GM10248 (cell line): ENCODE data around the gene GLP2R.

ENCODE experiments used
- CTCF ChIA-PET: fragments of 300-600 bp; sonication (Branson Sonifier 250); formaldehyde crosslinking; extraction: SDS; loops from one replicate; lab custom pipeline; 2021; ENCODE audit warnings: antibody characterized with exemption; lab: Yijun Ruan, JAX
- POLR2A ChIA-PET: fragments of 350-650 bp; sonication (Branson Sonifier 250); formaldehyde crosslinking; extraction: SDS; loops from one replicate; lab custom pipeline; 2020; ENCODE audit warnings: antibody characterized with exemption; lab: Yijun Ruan, JAX
- DNase-seq: peaks from one replicate; pipeline ENCODE4 v3.0.0; 2012; ENCODE audit errors: extremely low spot score
- CTCF ChIP-seq: IDR thresholded peaks from 2 replicates; pipeline ENCODE4 v1.5.1; 2012; ENCODE audit warnings: mild to moderate bottlenecking, low read depth; ENCODE audit errors: extremely low read depth, missing control alignments, control extremely low read depth

GLP2R gene

GRCh38 chr17:9911089-9911488 lies 85.4 kb downstream of the GLP2R start:
- TF ChIP-seq CTCF: no peak
- no peak for DNase-seq
- CTCF ChIA-PET: no interaction called here

GRCh38 chr17:9912121-9913099 lies 86.7 kb downstream of the GLP2R start:
- ChIA-PET CTCF (interaction anchor here (1.2 kb wide), 1 partner anchor 10 kb away, joined by 3 read pairs; no protein-coding TSS in a partner anchor), POLR2A (no interaction called here)
- no peak for TF ChIP-seq CTCF
- no peak for DNase-seq

More at GRCh38 chr17:9911089-9911488, 85.4 kb downstream of the GLP2R start:
- POLR2A ChIA-PET: no interaction called here

DNA sequence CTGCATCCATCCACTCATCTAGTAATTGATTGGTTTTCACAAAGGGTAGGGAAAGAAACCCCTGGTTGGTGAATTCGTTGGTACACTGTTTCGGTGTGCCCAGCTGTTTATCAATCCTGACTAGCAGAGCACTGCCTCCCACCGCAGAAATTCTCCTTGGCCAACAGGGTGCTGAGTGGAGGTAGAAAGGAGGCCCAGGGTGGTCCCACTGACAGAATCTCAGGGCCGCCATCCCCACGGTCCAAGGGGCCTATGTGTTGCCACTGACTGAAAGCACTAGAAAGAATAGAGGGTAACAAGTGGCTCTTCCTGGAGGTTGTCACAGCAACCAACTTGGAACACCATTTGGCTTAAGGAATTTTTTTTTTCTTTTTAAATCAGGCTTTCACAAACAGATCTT lies 87.8 kb downstream of the GLP2R start:
- ChIA-PET POLR2A (no interaction called here), CTCF (interaction anchor here (1.2 kb wide), 1 partner anchor 11 kb away, joined by 3 read pairs; no protein-coding TSS in a partner anchor)
- no peak for DNase-seq
- TF ChIP-seq CTCF: no peak

DNA sequence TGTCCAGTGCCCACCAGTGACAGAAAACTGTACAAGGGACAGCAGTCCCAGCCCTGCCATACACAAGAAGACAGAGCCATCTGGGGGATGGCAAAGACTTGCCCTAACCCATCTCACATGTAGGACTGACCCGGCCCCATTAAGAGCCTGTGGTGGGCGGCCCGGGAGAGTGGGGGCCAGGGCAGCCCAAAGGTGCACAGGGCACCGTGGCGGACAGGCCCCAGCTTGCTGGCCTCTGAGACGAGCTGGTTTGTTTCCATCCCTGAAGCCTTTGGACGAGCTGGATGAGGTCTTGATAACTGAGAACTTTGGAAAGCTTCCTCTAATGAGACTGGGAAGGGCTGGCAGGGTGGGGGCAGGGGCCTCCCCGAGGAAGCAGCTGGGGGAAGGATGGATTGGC lies 90.4 kb downstream of the GLP2R start:
- ChIA-PET POLR2A (no interaction called here), CTCF (interaction anchor here (3.4 kb wide), 1 partner anchor 9 kb away, joined by 13 read pairs; no protein-coding TSS in a partner anchor)
- TF ChIP-seq CTCF: no peak
- DNase-seq: no peak

GRCh38 chr17:9917131-9917530 lies 91.4 kb downstream of the GLP2R start:
- CTCF ChIA-PET: interaction anchor here (0.9 to 3.4 kb wide), 3 partner anchors 8 to 71 kb away, joined by 3 to 13 read pairs (median 3); no protein-coding TSS in a partner anchor

More at GRCh38 chr17:9917131-9917530, 91.4 kb downstream of the GLP2R start:
- POLR2A ChIA-PET: no interaction called here
- no peak for DNase-seq
- no peak for TF ChIP-seq CTCF
